Activated T-helper 1 cell treated with Interleukin-2 at 50 U/mL for 16 hours (primary cell): ENCODE results near the gene FGD6.
A peak's percentile ranks its signal among the peaks of the same experiment; 100 is the strongest.

Experiments
- DNase-seq: peaks from one replicate; pipeline ENCODE4 v3.0.0-alpha.2; 2020; ENCODE audit warnings: low read depth

The FGD6 gene

GRCh38 chr12:95083938-95084337, 133.3 kb downstream of the FGD6 start:
- no peak for DNase-seq

- no peak for DNase-seq
These were observed 133.8 kb downstream of the FGD6 start for GRCh38 chr12:95083471-95083870.

GRCh38 chr12:95077341-95077740, 139.9 kb downstream of the FGD6 start:
- no peak for DNase-seq

DNA sequence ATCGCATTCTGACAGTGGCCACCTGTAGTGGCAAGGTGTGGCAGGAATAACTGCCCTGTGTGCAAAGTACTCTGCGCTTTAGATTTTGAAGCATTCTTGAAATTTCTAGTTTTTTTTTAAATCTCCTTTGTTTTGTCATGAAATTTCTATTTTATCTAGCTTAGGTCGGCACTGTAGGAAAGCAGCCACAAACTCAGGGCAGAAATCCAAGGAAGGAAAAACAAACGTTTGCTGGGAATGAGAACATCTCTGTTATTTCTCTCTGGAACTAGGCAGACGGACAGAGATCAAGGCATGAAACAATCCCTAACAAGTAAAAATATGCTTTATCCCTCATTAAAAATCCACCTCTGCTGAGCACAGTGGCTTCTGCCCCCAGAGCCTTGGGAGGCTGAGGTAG, 142.5 kb downstream of the FGD6 start:
- DNase-seq = no peak

DNA sequence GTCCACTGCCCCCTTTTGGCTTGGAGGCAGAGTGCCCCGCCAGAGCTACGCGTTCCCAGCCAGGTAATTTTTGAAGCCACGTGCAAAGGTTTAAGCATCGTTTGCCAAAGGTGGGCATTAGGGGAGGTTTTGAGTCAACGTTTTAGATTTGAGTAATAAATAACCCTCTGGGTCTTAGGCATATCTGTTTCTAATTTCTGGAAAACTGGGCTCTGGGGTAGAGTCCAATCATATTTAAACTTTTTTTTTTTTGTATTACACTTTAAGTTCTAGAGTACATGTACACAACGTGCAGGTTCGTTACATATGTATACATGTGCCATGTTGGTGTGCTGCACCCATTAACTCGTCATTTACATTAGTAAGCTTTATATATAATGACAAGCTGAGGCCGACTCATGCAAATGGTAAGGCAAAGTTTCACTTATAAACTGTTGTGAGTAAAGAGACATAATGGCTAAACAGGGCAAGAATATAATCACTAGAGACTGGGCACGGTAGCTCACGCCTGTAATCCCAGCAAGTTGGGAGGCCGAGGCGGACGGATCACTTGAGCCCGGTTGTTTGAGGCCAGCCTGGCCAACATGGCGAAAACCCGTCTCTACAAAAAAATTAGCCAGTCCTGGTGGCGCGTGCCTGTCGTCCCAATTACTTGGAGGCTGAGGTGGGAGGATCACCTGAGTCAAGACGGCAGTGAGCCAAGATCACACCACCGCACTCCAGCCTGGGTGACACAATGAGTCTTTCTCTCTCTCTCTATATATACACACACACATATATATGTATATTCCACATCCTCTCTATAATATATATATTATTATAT, 143.4 kb downstream of the FGD6 start:
- no peak for DNase-seq

- peak; percentile 87 for DNase-seq
These were observed 144.2 kb downstream of the FGD6 start, which contains the start of gene NR2C1 for GRCh38 chr12:95072900-95073697. Gene NR2C1, minus strand, starts transcription at chr12:95073618. Its CDS starts 6,234 bp downstream, at chr12:95067384.

DNA sequence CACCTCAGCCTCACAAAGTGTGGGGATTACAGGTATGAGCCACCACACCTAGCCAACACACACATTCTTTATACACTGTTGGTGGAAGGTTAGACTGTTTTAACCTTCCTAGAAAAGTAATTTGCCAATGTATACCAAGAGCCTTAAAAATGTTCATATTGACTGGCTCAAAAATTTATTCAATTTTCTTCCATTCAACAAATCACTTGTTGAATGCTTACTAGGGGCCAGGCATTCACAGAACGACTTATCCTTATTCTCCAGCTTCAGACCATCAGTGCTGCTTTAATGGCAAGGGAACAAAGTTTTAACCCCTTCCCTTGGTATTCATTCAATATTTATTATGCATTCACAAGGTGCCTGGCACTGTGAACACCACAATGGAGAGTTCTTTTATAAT, 146.9 kb downstream of the FGD6 start:
- no peak for DNase-seq

- no peak for DNase-seq
These were observed 151.0 kb downstream of the FGD6 start for GRCh38 chr12:95066091-95066855.

DNA sequence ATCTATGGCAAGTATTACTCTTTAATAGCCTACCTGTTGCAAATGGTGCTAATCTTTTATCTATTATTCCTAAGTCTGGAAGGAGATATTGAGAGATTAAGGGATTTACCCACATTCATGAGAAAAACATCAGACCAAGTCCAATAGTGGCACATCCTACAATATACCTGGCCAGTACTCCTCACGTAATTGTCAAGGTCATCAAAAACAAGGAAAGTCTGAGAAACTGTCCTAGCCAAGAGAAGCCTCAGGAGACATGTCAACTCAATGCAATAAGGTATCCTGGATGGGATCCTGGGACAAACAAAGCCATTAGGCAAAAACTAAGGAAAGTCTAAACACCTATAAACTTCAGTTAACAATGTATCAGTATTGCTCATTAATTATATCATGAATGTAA, 156.3 kb downstream of the FGD6 start:
- no peak for DNase-seq

DNA sequence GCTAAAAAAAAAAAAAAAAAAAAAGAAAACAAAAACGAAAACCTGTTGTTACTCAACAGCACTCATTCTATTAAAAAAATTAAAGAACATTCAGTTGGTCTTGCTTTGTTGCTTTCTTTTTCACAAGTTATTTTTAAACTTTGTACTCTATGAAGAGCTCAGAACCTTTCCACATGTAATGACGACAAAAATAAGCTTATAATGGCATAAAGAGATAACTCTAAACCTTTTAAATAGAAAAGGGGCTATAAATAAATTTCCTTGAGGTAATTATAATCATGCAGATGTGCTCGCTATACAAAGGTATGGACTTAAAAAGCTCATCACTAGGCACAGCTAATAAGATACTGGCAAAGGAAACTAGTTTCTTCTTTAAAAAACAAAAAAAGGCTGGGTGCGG, 157.3 kb downstream of the FGD6 start:
- DNase-seq = no peak

DNA sequence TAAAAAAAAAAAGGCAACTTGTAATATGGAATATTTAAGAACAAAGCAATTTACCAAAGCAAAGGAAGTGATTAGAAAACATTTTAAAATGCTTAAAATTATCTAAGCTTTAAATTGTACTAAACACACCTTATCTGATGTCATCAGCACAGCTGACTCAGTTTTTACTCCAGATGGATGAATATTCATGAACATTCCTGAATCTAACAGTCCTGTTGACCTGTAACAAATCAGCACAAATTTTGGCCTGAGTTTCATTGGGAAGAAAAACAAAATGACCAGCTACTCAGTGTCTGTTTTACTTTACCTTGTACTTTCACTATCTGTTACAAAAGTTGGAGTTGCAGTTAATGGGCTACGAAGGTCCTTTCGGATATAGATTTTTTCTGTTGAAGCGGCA, 159.8 kb downstream of the FGD6 start:
- DNase-seq = no peak

GRCh38 chr12:95055057-95055456, 162.2 kb downstream of the FGD6 start:
- DNase-seq = no peak

GRCh38 chr12:95054206-95054605, 163.1 kb downstream of the FGD6 start:
- DNase-seq = no peak

GRCh38 chr12:95051241-95051640, 166.0 kb downstream of the FGD6 start:
- DNase-seq = no peak

DNA sequence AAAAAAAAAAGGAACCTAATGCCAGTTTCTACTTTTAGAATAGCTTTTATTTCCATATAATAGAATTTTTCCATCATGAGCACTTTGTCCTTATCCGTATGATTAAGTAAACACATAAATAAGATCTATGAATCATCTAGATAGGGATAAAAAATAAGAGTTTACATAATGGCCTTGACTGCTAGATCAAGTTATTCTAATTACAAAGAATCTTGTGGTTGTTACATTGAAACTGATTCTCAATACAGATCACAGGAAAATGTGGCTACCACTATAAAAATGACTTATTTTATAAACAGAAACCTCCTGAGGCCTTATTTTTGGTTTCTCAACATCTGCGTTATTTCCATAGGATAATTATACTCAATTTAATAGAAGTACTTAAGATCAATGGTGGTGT, 179.4 kb downstream of the FGD6 start:
- DNase-seq = no peak

DNA sequence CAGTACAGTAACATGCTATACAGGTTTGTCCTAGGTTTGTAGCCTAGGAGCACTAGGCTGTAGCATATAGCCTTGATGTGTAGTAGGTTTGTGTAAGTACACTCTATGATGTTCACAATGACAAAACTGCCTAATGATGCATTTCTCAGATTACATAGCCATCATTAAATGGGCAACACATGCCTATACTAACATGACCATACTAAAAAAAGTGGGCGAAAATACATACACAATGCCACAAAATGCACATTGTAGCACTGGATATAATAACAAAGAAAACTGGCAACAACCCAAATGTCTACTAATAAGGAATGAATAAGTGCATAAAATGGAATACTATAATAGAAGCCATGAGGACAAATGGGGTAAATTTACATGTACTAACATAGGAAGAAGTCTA, 182.5 kb downstream of the FGD6 start:
- DNase-seq = no peak
